Measurements from ENCODE around the gene RBBP5. TPM values are rescaled to one million over a fixed set of nuclear protein-coding genes. Genes with fewer than 3 reads are reported as not detected.

Gene RBBP5
- total and polyA plus RNA-seq, 10 donors = 4.2 to 23.4 (median 17.7) TPM

DNA sequence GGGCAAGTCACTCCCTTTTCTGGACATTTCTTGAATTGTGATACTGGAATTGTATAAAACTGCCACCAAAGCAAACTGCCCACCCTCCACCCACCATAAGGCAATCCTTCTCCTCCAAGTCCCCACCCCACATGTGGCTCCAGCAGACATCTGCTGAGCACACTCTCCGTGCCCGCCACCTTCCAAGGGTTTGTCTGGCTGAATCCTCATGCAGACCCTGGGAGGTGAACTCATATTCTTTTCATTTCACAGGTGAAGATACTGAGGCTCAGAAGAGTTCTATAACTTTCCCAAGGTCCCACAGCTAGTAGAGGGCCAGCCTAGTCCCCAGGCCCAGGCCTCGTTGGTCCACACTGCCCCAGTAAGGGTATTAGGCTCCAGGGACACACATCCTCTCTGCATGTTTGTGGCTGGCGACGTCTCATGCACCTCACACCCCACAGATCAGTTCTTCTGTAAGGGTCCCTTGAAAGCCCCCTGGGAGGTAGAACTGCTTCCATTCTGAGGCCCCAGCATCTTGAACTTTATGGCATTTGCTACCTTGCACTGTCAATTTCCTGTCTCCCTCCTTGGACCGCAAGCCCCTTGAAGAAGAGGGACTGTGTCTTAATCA, 64.7 kb downstream of the RBBP5 start:
- Histone ChIP-seq H3K36me3 (no peaks in the 10 kb centered on the region), H3K4me3 (no peak overlapping the region), H3K4me1 (peaks cover 0 to 9% (median 6%) of the 10 kb centered on the region in 6 donors), H3K27me3 (replicated peaks in 1 of 7) (peaks cover 0 to 21% (median 0%) of the 10 kb centered on the region in 7 donors), H3K9me3 (no peaks in the 10 kb centered on the region), H3K27ac (no peak overlapping the region)
- 82 to 92% (median 90%) methylated on average over 5 to 6 of the region's 6 CpGs for WGBS, 5 donors
- peak; percentile 41 for DNase-seq
- intact Hi-C loops (cut with DNase I; ENCODE audit: low total_unique reads) = no loop called here
- no peak for TF ChIP-seq POLR2A (IDR thresholded peaks at IDR 0.05)
- no peak for TF ChIP-seq POLR2AphosphoS5 (IDR thresholded peaks at IDR 0.05)
- TF ChIP-seq, protein P1, sequence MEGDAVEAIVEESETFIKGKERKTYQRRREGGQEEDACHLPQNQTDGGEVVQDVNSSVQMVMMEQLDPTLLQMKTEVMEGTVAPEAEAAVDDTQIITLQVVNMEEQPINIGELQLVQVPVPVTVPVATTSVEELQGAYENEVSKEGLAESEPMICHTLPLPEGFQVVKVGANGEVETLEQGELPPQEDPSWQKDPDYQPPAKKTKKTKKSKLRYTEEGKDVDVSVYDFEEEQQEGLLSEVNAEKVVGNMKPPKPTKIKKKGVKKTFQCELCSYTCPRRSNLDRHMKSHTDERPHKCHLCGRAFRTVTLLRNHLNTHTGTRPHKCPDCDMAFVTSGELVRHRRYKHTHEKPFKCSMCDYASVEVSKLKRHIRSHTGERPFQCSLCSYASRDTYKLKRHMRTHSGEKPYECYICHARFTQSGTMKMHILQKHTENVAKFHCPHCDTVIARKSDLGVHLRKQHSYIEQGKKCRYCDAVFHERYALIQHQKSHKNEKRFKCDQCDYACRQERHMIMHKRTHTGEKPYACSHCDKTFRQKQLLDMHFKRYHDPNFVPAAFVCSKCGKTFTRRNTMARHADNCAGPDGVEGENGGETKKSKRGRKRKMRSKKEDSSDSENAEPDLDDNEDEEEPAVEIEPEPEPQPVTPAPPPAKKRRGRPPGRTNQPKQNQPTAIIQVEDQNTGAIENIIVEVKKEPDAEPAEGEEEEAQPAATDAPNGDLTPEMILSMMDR (IDR thresholded peaks at IDR 0.05 in 8 of 11, conservative IDR thresholded peaks at IDR 0.05 in 3 of 11) = no peak

DNA sequence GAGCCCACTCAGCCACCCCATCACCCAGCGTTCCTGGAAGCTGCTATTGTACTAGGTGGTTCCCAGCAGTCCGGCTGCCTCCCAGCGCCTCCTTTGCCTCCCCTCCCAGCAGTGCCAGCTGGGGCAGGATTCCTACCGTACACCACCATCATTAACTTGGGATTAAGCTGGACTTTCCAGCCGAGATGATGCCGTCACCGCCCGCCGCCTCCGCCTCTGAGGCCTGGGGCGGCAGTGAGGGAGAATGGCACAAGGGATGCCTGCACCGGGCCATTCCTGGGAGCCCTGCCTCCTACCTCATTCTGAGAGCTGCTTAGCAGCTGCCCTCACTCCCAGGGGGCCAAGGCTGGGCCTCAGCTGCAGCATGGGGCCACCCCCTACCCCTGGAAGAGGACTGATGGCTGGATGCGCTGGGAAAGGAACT, 65.6 kb downstream of the RBBP5 start:
- TF ChIP-seq, protein P1 (IDR thresholded peaks at IDR 0.05 in 8 of 11, conservative IDR thresholded peaks at IDR 0.05 in 3 of 11) = no peak
- TF ChIP-seq POLR2A (IDR thresholded peaks at IDR 0.05) (no peak), POLR2AphosphoS5 (IDR thresholded peaks at IDR 0.05) (no peak)
- H3K27me3 ChIP-seq (replicated peaks in 1 of 7) = peaks cover 0 to 21% (median 0%) of the 10 kb centered on the region in 7 donors
- H3K9me3 ChIP-seq = no peaks in the 10 kb centered on the region
- 88 to 94% (median 90%) methylated on average over 5 to 13 of the region's 13 CpGs for WGBS, 5 donors
- no peaks in the 10 kb centered on the region for H3K36me3 ChIP-seq
- no peak for DNase-seq
- no peak overlapping the region for H3K27ac ChIP-seq
- intact Hi-C loops (cut with DNase I; ENCODE audit: low total_unique reads) = no loop called here
- peaks cover 0 to under 1% (median 0%) of the 10 kb centered on the region in 6 donors for H3K4me1 ChIP-seq
- H3K4me3 ChIP-seq = no peak overlapping the region

DNA sequence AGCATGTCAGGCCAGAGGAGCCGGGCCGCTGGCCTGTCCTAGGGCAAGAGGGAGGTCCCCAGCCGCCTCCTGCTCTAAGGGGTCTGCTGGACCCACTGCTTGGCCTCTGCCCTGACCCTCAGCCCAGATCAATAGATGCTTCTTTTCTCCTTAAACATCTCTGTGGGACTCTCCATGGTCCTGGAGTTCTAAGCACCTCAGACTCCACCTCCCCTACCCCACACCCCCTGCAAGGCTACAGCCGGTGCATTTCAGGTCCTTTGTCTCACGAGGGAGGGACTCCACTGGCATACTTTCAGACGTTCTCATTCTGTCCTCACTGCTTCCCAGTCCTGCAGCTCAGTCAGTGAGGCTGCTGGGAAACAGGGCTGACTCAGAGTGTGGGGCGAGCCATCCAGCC, 67.8 kb downstream of the RBBP5 start:
- no peak for TF ChIP-seq POLR2AphosphoS5 (IDR thresholded peaks at IDR 0.05)
- no peak for TF ChIP-seq POLR2A (IDR thresholded peaks at IDR 0.05)
- TF ChIP-seq, protein P1 (IDR thresholded peaks at IDR 0.05 in 8 of 11, conservative IDR thresholded peaks at IDR 0.05 in 3 of 11) = no peak
- H3K9me3 ChIP-seq = no peaks in the 10 kb centered on the region
- WGBS, 5 donors = 47 to 73% (median 64%) methylated on average over 7 of the region's 7 CpGs
- H3K27ac ChIP-seq = no peak overlapping the region
- no peak overlapping the region for H3K4me3 ChIP-seq
- intact Hi-C loops (cut with DNase I; ENCODE audit: low total_unique reads) = no loop called here
- peaks cover 0 to 21% (median 0%) of the 10 kb centered on the region in 7 donors for H3K27me3 ChIP-seq (replicated peaks in 1 of 7)
- DNase-seq = no peak
- no peaks in the 10 kb centered on the region for H3K4me1 ChIP-seq
- no peaks in the 10 kb centered on the region for H3K36me3 ChIP-seq

DNA sequence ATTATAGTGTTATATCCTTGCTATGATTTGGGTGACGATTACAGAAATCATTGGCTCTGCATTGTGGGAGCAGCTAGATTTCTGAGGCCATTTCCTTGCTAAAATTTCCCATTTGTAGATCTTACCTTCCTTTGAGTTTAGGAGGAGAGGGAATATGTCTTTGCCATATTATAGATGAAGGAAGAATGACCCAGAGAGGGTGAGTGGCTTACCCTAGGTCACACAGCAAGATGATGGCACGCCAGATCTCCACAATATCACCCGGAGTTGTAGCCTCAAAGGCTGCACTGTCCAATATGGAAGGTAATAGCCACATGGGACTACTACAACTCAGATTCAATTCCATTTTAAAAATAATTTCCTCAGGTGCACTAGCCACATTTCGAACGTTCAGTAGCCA, 68.5 kb downstream of the RBBP5 start:
- no peaks in the 10 kb centered on the region for H3K4me1 ChIP-seq
- no peak overlapping the region for H3K27ac ChIP-seq
- intact Hi-C loops (cut with DNase I; ENCODE audit: low total_unique reads) = no loop called here
- DNase-seq = no peak
- peaks cover 0 to 23% (median 0%) of the 10 kb centered on the region in 7 donors for H3K27me3 ChIP-seq (replicated peaks in 1 of 7)
- H3K4me3 ChIP-seq = no peak overlapping the region
- H3K36me3 ChIP-seq = no peaks in the 10 kb centered on the region
- H3K9me3 ChIP-seq = no peaks in the 10 kb centered on the region
- 86 to 93% (median 92%) methylated on average over 5 of the region's 5 CpGs for WGBS, 5 donors
- TF ChIP-seq POLR2A (IDR thresholded peaks at IDR 0.05) = no peak

Measured in spleen (tissue), 11 donors.